SK-N-SH (cell line): ENCODE results near the gene PLA2G6. TPM values are rescaled to one million over a fixed set of nuclear protein-coding genes. Genes with fewer than 3 reads are reported as not detected.

Source experiments
- CTCF ChIA-PET: fragments of 300-600, 350-600 bp; formaldehyde crosslinking; extraction: SDS; loops from one replicate; lab custom pipeline; 2021; lab: Yijun Ruan, JAX
- POLR2A ChIA-PET: fragments of 350-600 bp; sonication (Branson Sonifier 250); formaldehyde crosslinking; extraction: SDS; loops from one replicate; lab custom pipeline; 2020; ENCODE audit warnings: antibody characterized with exemption, inconsistent platforms; lab: Yijun Ruan, JAX
- DNase-seq: peaks from one replicate; pipeline ENCODE4 v3.0.0; 2012
- H2AFZ ChIP-seq: fragments of 200-600 bp; sonication (generic); 2 replicates; pipeline ENCODE4 v1.8.1; 2016; ENCODE audit warnings: antibody characterized with exemption, mild to moderate bottlenecking, low read depth
- H3F3A ChIP-seq: fragments of 200-600 bp; sonication (generic); replicated peaks from 2 replicates; pipeline ENCODE3; 2016; ENCODE audit warnings: antibody characterized with exemption, mild to moderate bottlenecking; ENCODE audit not compliant: insufficient read depth
- H3K27ac ChIP-seq, 2 experiments: fragments of 200-500 bp in 1 of 2; fragments of 200-600 bp in 1 of 2; sonication (Bioruptor generic) in 1 of 2; sonication (generic), shearing (Covaris generic) in 1 of 2; 2 replicates each; pipeline versions ENCODE4 v1.5.1 to v1.6.1; 2014 to 2016; ENCODE audit warnings: low read depth in 2 of 2, inconsistent platforms in 1 of 2, low read length in 1 of 2, mild to moderate bottlenecking in 1 of 2, mixed read lengths in 1 of 2
- H3K27me3 ChIP-seq: fragments of 200-600 bp; sonication (generic), shearing (Covaris generic); 2 replicates; pipeline ENCODE4 v1.6.1; 2016; ENCODE audit warnings: mixed run types; ENCODE audit not compliant: insufficient read depth
- H3K36me3 ChIP-seq, 2 experiments: fragments of 200-500 bp in 1 of 2; fragments of 200-600 bp in 1 of 2; sonication (Bioruptor generic) in 1 of 2; sonication (generic) in 1 of 2; replicated peaks in 1 of 2; 2 replicates each; pipeline versions ENCODE3 to v1.5.1; 2014 to 2016; ENCODE audit warnings: low read length in 1 of 2, mild to moderate bottlenecking in 1 of 2; ENCODE audit not compliant: insufficient read depth in 2 of 2, control insufficient read depth in 1 of 2
- H3K4me1 ChIP-seq, 2 experiments: fragments of 200-500 bp in 1 of 2; fragments of 200-600 bp in 1 of 2; sonication (Bioruptor generic) in 1 of 2; sonication (generic), shearing (Covaris generic) in 1 of 2; 2 replicates each; pipeline versions ENCODE4 v1.5.1 to v1.6.1; 2014 to 2016; ENCODE audit warnings: low read depth in 1 of 2, low read length in 1 of 2, mixed run types in 1 of 2; ENCODE audit not compliant: insufficient read depth in 2 of 2, control insufficient read depth in 1 of 2
- H3K4me2 ChIP-seq: fragments of 200-600 bp; sonication (generic), shearing (Covaris generic); 2 replicates; pipeline ENCODE4 v1.6.1; 2017; ENCODE audit warnings: mixed run types
- H3K4me3 ChIP-seq, 2 experiments: fragments of 200-500 bp in 1 of 2; fragments of 200-600 bp in 1 of 2; sonication (Bioruptor generic) in 1 of 2; sonication (generic), shearing (Covaris generic) in 1 of 2; 2 replicates each; pipeline versions ENCODE4 v1.5.1 to v1.8.1; 2014 to 2016; ENCODE audit warnings: low read depth in 2 of 2, inconsistent platforms in 1 of 2, low read length in 1 of 2, mild to moderate bottlenecking in 1 of 2, mixed read lengths in 1 of 2, moderate library complexity in 1 of 2
- H3K79me2 ChIP-seq: fragments of 200-600 bp; sonication (generic); 2 replicates; pipeline ENCODE4 v1.8.1; 2017; ENCODE audit warnings: mild to moderate bottlenecking; ENCODE audit not compliant: insufficient read depth
- H3K9ac ChIP-seq: fragments of 200-600 bp; sonication (generic); 2 replicates; pipeline ENCODE4 v1.6.1; 2017; ENCODE audit warnings: mixed run types
- H3K9me2 ChIP-seq: fragments of 200-600 bp; sonication (generic); 2 replicates; pipeline ENCODE4 v1.6.1; 2017; ENCODE audit warnings: mixed run types
- H3K9me3 ChIP-seq: fragments of 200-600 bp; sonication (generic); 2 replicates; pipeline ENCODE4 v1.6.1; 2017; ENCODE audit warnings: mixed run types, mild to moderate bottlenecking, moderate library complexity
- H4K20me1 ChIP-seq: fragments of 200-600 bp; sonication (generic); 2 replicates; pipeline ENCODE4 v1.6.1; 2017; ENCODE audit warnings: mild to moderate bottlenecking, mixed run types; ENCODE audit not compliant: insufficient read depth
- CTCF ChIP-seq: fragments of 200-600 bp; sonication (generic); IDR thresholded peaks from 2 replicates; pipeline ENCODE4 v1.6.1; 2017; ENCODE audit warnings: antibody characterized with exemption, mild to moderate bottlenecking, moderate library complexity
- ELF1 ChIP-seq: IDR thresholded peaks from 2 replicates; pipeline ENCODE4 v1.4.0; 2012
- EZH2phosphoT487 ChIP-seq: fragments of 200-600 bp; sonication (generic); IDR thresholded peaks from 2 replicates; pipeline ENCODE4 v1.6.1; 2017; ENCODE audit warnings: low read depth, mixed run types, mild to moderate bottlenecking, antibody characterized with exemption, moderate library complexity, borderline replicate concordance
- FOSL2 ChIP-seq: IDR thresholded peaks from 2 replicates; pipeline ENCODE4 v1.4.0; 2012; ENCODE audit warnings: low read depth, mild to moderate bottlenecking, moderate library complexity, borderline replicate concordance
- FOXJ3 ChIP-seq: sonication (generic); formaldehyde crosslinking; IDR thresholded peaks from 2 replicates; pipeline ENCODE4 v1.5.1; 2020; ENCODE audit warnings: mild to moderate bottlenecking, missing genetic modification reagents
- FOXM1 ChIP-seq: IDR thresholded peaks from 2 replicates; pipeline ENCODE4 v1.4.0; 2012; ENCODE audit warnings: low read depth, mild to moderate bottlenecking
- GABPA ChIP-seq: IDR thresholded peaks from 2 replicates; pipeline ENCODE4 v1.4.0; 2012; ENCODE audit warnings: low read depth, mild to moderate bottlenecking
- GATA2 ChIP-seq: sonication (generic); formaldehyde crosslinking; IDR thresholded peaks from 2 replicates; pipeline ENCODE4 v1.5.0; 2020; ENCODE audit warnings: mild to moderate bottlenecking, missing genetic modification reagents
- MEF2A ChIP-seq: IDR thresholded peaks from 2 replicates; pipeline ENCODE4 v1.4.0; 2012; ENCODE audit warnings: low read depth, borderline replicate concordance
- MXI1 ChIP-seq: IDR thresholded peaks from 2 replicates; pipeline ENCODE4 v1.6.1; 2012; ENCODE audit warnings: mild to moderate bottlenecking, low read depth, low read length, improper control_type of control experiment
- NRF1 ChIP-seq: IDR thresholded peaks from 2 replicates; pipeline ENCODE4 v1.6.1; 2012; ENCODE audit warnings: low read depth, mild to moderate bottlenecking, low read length
- POLR2AphosphoS5 ChIP-seq: IDR thresholded peaks from 2 replicates; pipeline ENCODE4 v1.6.1; 2012; ENCODE audit warnings: low read depth, low read length
- RAD21 ChIP-seq: IDR thresholded peaks from 2 replicates; pipeline ENCODE4 v1.6.1; 2012; ENCODE audit warnings: mild to moderate bottlenecking, low read length
- SIN3A ChIP-seq: IDR thresholded peaks from 2 replicates; pipeline ENCODE4 v1.6.1; 2012; ENCODE audit warnings: low read depth, mild to moderate bottlenecking, low read length, moderate library complexity, borderline replicate concordance
- TAF1 ChIP-seq: IDR thresholded peaks from 2 replicates; pipeline ENCODE4 v1.6.1; 2012; ENCODE audit warnings: low read depth, mild to moderate bottlenecking, low read length, moderate library complexity, borderline replicate concordance
- TCF12 ChIP-seq: IDR thresholded peaks from 2 replicates; pipeline ENCODE4 v1.4.0; 2012
- ZBTB33 ChIP-seq: IDR thresholded peaks from 2 replicates; pipeline ENCODE4 v1.4.0; 2012; ENCODE audit warnings: low read depth, borderline replicate concordance
- WGBS: methylation state at CpG from one replicate; pipeline ENCODE4 v1.1.6; 2017; ENCODE audit warnings: low lambda C conversion rate; 5-methylcytosine and 5-hydroxymethylcytosine counted together
- polyA plus RNA-seq, 3 experiments: library from polyadenylated mRNA; depleted of rRNA; stranded (reverse); fragments of >200 nt; gene quantifications; 2 replicates each; pipeline ENCODE4 v1.2.3, GENCODE V29; 2012
- TF ChIP-seq, protein P1 (sequence below): fragments of 150-350 bp; IDR thresholded peaks from 2 replicates; pipeline ENCODE4 v1.6.1; 2017; ENCODE audit warnings: antibody characterized with exemption, low read length, low read depth, borderline replicate concordance
- TF ChIP-seq, protein P2 (sequence below): IDR thresholded peaks from 2 replicates; pipeline ENCODE4 v1.4.0; 2012; ENCODE audit warnings: low read depth, borderline replicate concordance
- TF ChIP-seq, protein P3 (sequence below): fragments of 150-350 bp; IDR thresholded peaks from 2 replicates; pipeline ENCODE4 v1.6.1; 2016; ENCODE audit warnings: mild to moderate bottlenecking, low read depth, low read length

PLA2G6 gene
- polyA plus RNA-seq, 1 of the 3 experiments (the other 2 are of a cell fraction), result 10.5 TPM

DNA sequence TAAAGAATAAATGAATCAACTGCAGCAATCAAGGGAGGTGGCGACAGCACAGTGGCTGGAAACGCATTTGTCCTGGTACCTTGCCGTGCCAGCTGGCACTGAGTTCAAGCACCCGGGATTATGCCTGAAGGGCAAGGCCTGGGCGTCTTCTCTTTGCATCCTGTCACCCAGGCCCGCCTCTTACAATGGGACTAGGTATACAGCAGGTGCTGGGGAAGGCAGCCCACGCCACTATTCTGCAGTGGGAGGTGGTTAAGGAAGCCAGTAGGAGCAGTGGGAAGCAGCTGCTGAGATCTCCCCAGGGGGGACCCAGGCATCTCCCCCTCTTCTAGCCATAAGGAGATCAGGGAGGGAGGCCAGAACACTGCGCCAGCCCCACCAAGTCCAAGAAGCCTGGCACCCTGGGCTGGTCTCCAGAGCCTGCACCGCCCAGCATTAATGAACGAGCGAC lies 55.9 kb downstream of the PLA2G6 start:
- no peak for DNase-seq
- WGBS, result 86% methylated on average over 2 of the region's 11 CpGs
- Histone ChIP-seq H3K4me2 (no peak overlapping the region), H3K9me3 (no peaks in the 10 kb centered on the region), H3K36me3 (no peaks in the 10 kb centered on the region), H2AFZ (no peak overlapping the region), H3K9ac (no peak overlapping the region), H4K20me1 (no peaks in the 10 kb centered on the region), H3K79me2 (no peaks in the 10 kb centered on the region), H3K27me3 (no peaks in the 10 kb centered on the region), H3F3A (no peaks in the 10 kb centered on the region), H3K27ac (no peak overlapping the region), H3K9me2 (no peaks in the 10 kb centered on the region), H3K4me1 (no peaks in the 10 kb centered on the region), H3K4me3 (no peak overlapping the region)
- CTCF ChIA-PET, result interaction anchor here (3.8 kb wide), 1 partner anchor 11 kb away, joined by 17 read pairs; no protein-coding TSS in a partner anchor
- TF ChIP-seq NRF1 (no peak), GATA2 (CRISPR knock-in tag) (no peak), ELF1 (no peak), FOSL2 (no peak), FOXJ3 (CRISPR knock-in tag) (no peak), CTCF (no peak), RAD21 (no peak), SIN3A (no peak), TAF1 (no peak), EZH2phosphoT487 (no peak), TCF12 (no peak), POLR2AphosphoS5 (no peak), GABPA (no peak), ZBTB33 (no peak), MEF2A (no peak), MXI1 (no peak), FOXM1 (no peak)
- TF ChIP-seq, protein P1, sequence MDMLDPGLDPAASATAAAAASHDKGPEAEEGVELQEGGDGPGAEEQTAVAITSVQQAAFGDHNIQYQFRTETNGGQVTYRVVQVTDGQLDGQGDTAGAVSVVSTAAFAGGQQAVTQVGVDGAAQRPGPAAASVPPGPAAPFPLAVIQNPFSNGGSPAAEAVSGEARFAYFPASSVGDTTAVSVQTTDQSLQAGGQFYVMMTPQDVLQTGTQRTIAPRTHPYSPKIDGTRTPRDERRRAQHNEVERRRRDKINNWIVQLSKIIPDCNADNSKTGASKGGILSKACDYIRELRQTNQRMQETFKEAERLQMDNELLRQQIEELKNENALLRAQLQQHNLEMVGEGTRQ, result no peak
- TF ChIP-seq, protein P2, sequence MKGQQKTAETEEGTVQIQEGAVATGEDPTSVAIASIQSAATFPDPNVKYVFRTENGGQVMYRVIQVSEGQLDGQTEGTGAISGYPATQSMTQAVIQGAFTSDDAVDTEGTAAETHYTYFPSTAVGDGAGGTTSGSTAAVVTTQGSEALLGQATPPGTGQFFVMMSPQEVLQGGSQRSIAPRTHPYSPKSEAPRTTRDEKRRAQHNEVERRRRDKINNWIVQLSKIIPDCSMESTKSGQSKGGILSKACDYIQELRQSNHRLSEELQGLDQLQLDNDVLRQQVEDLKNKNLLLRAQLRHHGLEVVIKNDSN, result no peak
- TF ChIP-seq, protein P3, sequence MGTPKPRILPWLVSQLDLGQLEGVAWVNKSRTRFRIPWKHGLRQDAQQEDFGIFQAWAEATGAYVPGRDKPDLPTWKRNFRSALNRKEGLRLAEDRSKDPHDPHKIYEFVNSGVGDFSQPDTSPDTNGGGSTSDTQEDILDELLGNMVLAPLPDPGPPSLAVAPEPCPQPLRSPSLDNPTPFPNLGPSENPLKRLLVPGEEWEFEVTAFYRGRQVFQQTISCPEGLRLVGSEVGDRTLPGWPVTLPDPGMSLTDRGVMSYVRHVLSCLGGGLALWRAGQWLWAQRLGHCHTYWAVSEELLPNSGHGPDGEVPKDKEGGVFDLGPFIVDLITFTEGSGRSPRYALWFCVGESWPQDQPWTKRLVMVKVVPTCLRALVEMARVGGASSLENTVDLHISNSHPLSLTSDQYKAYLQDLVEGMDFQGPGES, result no peak
- POLR2A ChIA-PET, result no interaction called here
